ENCODE measurements around the gene TMEM204. TPM values are rescaled to one million over a fixed set of nuclear protein-coding genes. Genes with fewer than 3 reads are reported as not detected.
"Not testable (repeated sequence)": the region's sequence is repeated elsewhere in the genome, so short reads cannot be mapped to it uniquely, and the experiment has no call there.

The TMEM204 gene
- polyA plus RNA-seq, 1 donor from 2014 or later = not detected

DNA sequence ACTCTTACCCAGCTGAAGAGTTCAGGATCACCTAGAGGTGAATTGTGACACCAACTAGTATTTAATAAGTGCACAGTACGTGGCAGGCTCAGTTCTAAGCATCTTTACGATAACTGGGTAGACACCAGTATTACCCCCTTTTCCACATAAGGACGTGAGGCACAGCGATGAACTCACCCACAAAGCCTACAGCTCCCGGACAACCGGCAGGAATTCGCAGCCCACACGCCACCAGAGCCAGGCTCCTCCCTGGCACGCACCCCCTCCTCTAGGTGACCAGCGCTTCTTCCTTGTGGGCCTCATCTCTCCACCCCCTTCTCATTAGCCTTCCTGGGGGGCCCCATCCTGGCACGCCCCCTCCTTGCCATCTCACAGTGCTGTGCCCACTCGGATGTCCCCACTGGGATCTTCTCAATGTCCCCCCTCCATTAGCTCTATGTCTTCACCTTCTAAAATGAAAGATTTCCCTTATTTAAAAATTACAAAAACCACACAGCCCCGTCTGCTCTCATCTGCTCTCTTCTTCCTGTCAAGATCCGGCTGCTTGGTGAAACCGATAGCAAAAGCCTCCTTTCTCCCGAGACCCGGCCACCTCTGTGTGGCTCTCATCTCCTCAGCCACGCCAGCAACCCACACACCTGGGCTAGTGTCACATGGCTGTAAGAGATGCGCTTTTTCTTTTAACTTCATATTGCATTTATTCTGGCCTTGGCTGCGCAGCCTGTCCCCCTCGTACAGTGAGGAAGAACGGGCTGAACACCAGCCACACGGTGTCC lies 57.7 kb downstream of the TMEM204 start:
- Histone ChIP-seq H3K9me3 (ENCODE audit: low read length) (no peaks in the 10 kb centered on the region), H3K27me3 (ENCODE audit: insufficient read depth, low read depth, low read length) (no peaks in the 10 kb centered on the region), H3K27ac (ENCODE audit: low read length) (no peak overlapping the region), H3F3A (ENCODE audit: insufficient read depth, low read length, poor library complexity, severe bottlenecking) (no peaks in the 10 kb centered on the region), H2AFZ (ENCODE audit: low read depth, low read length) (no peak overlapping the region), H3K4me2 (ENCODE audit: low read length) (no peak overlapping the region), H3K79me2 (replicated peaks; ENCODE audit: insufficient read depth, low read length) (no peaks in the 10 kb centered on the region), H4K20me1 (ENCODE audit: insufficient read depth) (no peaks in the 10 kb centered on the region), H3K9me2 (ENCODE audit: insufficient read depth, low read length) (no peaks in the 10 kb centered on the region), H3K9ac (ENCODE audit: low read length) (no peak overlapping the region), H3K36me3 (ENCODE audit: insufficient read depth, low read length) (no peaks in the 10 kb centered on the region), H3K4me3 (ENCODE audit: low read length) (no peak overlapping the region)
- no peak for TF ChIP-seq SMC3 (conservative IDR thresholded peaks at IDR 0.05; ENCODE audit: poor library complexity)
- no peak for TF ChIP-seq RAD21 (conservative IDR thresholded peaks at IDR 0.05)
- TF ChIP-seq POLR2AphosphoS5 (IDR thresholded peaks at IDR 0.05) = no peak
- no peak for TF ChIP-seq MXI1 (conservative IDR thresholded peaks at IDR 0.05; ENCODE audit: poor library complexity, severe bottlenecking)
- TF ChIP-seq REST (IDR thresholded peaks at IDR 0.05; ENCODE audit: borderline replicate concordance) = no peak
- TF ChIP-seq EP300 (conservative IDR thresholded peaks at IDR 0.05; ENCODE audit: poor library complexity, severe bottlenecking) = no peak
- no peak for TF ChIP-seq EZH2 (IDR thresholded peaks at IDR 0.05; ENCODE audit: borderline replicate concordance, insufficient read depth, low read length, poor library complexity, severe bottlenecking)
- no peak for TF ChIP-seq TAF1 (IDR thresholded peaks at IDR 0.05; ENCODE audit: low read depth)
- TF ChIP-seq, protein P1, sequence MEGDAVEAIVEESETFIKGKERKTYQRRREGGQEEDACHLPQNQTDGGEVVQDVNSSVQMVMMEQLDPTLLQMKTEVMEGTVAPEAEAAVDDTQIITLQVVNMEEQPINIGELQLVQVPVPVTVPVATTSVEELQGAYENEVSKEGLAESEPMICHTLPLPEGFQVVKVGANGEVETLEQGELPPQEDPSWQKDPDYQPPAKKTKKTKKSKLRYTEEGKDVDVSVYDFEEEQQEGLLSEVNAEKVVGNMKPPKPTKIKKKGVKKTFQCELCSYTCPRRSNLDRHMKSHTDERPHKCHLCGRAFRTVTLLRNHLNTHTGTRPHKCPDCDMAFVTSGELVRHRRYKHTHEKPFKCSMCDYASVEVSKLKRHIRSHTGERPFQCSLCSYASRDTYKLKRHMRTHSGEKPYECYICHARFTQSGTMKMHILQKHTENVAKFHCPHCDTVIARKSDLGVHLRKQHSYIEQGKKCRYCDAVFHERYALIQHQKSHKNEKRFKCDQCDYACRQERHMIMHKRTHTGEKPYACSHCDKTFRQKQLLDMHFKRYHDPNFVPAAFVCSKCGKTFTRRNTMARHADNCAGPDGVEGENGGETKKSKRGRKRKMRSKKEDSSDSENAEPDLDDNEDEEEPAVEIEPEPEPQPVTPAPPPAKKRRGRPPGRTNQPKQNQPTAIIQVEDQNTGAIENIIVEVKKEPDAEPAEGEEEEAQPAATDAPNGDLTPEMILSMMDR (IDR thresholded peaks at IDR 0.05; ENCODE audit: poor library complexity, severe bottlenecking) = no peak

DNA sequence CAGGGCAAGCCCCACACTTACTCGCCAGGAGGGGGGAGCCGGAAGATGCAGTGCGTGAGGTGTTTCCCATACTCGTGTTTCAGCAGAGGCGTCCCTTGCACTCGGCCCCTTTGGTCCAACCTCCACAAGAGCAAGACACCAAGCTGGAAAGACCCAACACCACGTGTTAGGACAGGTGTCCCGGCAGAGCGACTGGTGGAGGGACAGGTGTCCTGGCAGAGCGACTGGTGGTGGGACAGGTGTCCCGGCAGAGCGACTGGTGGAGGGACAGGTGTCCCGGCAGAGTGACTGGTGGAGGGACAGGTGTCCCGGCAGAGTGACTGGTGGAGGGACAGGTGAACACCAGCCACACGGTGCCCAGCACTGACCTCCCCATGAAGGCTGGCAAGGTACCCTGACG lies 59.0 kb downstream of the TMEM204 start:
- no peaks in the 10 kb centered on the region for H3K27me3 ChIP-seq (ENCODE audit: insufficient read depth, low read depth, low read length)
- no peaks in the 10 kb centered on the region for H3K36me3 ChIP-seq (ENCODE audit: insufficient read depth, low read length)
- no peak overlapping the region for H3K9ac ChIP-seq (ENCODE audit: low read length)
- TF ChIP-seq EZH2 (IDR thresholded peaks at IDR 0.05; ENCODE audit: borderline replicate concordance, insufficient read depth, low read length, poor library complexity, severe bottlenecking) = no peak
- TF ChIP-seq SMC3 (conservative IDR thresholded peaks at IDR 0.05; ENCODE audit: poor library complexity) = no peak
- TF ChIP-seq EP300 (conservative IDR thresholded peaks at IDR 0.05; ENCODE audit: poor library complexity, severe bottlenecking) = no peak
- no peak for TF ChIP-seq POLR2AphosphoS5 (IDR thresholded peaks at IDR 0.05)
- no peak for TF ChIP-seq REST (IDR thresholded peaks at IDR 0.05; ENCODE audit: borderline replicate concordance)
- TF ChIP-seq MXI1 (conservative IDR thresholded peaks at IDR 0.05; ENCODE audit: poor library complexity, severe bottlenecking) = no peak
- TF ChIP-seq, protein P1 (IDR thresholded peaks at IDR 0.05; ENCODE audit: poor library complexity, severe bottlenecking) = no peak
- no peak for TF ChIP-seq TAF1 (IDR thresholded peaks at IDR 0.05; ENCODE audit: low read depth)
- TF ChIP-seq RAD21 (conservative IDR thresholded peaks at IDR 0.05) = no peak
- no peak overlapping the region for H3K4me3 ChIP-seq (ENCODE audit: low read length)
- H2AFZ ChIP-seq (ENCODE audit: low read depth, low read length) = no peak overlapping the region
- H3K4me2 ChIP-seq (ENCODE audit: low read length) = no peak overlapping the region
- no peaks in the 10 kb centered on the region for H3F3A ChIP-seq (ENCODE audit: insufficient read depth, low read length, poor library complexity, severe bottlenecking)
- H3K79me2 ChIP-seq (replicated peaks; ENCODE audit: insufficient read depth, low read length) = no peaks in the 10 kb centered on the region
- no peaks in the 10 kb centered on the region for H4K20me1 ChIP-seq (ENCODE audit: insufficient read depth)
- H3K27ac ChIP-seq (ENCODE audit: low read length) = no peak overlapping the region
- H3K9me2 ChIP-seq (ENCODE audit: insufficient read depth, low read length) = no peaks in the 10 kb centered on the region
- no peaks in the 10 kb centered on the region for H3K9me3 ChIP-seq (ENCODE audit: low read length)

DNA sequence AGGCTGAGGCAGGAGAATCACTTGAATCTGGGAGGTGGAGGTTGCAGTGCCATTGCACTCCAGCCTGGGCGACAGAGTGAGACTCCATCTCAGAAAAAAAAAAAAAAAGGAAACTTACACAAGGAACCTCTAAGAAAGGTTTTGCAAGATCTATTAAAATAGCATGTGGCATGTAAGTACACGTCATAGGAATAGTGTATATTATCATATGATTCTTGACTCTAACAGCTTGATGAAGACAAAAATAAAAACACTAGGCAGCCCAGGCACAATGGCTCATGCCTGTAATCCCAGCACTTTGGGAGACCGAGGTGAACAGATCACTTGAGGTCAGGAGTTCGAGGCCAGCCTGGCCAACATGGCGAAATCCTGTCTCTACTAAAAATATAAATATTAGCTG lies 62.0 kb downstream of the TMEM204 start:
- not testable (repeated sequence) for H3K27ac ChIP-seq (ENCODE audit: low read length); H4K20me1 ChIP-seq (ENCODE audit: insufficient read depth); H3K36me3 ChIP-seq (ENCODE audit: insufficient read depth, low read length)

More for the DNA sequence above, 62.0 kb downstream of the TMEM204 start:
- H3K9ac ChIP-seq (ENCODE audit: low read length); H2AFZ ChIP-seq (ENCODE audit: low read depth, low read length); H3K9me2 ChIP-seq (ENCODE audit: insufficient read depth, low read length); H3F3A ChIP-seq (ENCODE audit: insufficient read depth, low read length, poor library complexity, severe bottlenecking); H3K4me2 ChIP-seq (ENCODE audit: low read length); H3K27me3 ChIP-seq (ENCODE audit: insufficient read depth, low read depth, low read length); H3K4me3 ChIP-seq (ENCODE audit: low read length); H3K79me2 ChIP-seq (replicated peaks; ENCODE audit: insufficient read depth, low read length); H3K9me3 ChIP-seq (ENCODE audit: low read length): not testable (repeated sequence)

All from neural cell (in vitro differentiated cells).